ENCODE results near the gene KHDRBS2. TPM values are rescaled to one million over a fixed set of nuclear protein-coding genes. Genes with fewer than 3 reads are reported as not detected.

Gene KHDRBS2
- total RNA-seq, 1 experiment from 2014 or later, result 2.7 TPM

GRCh38 chr6:61887423-61887822 lies 398.6 kb downstream of the KHDRBS2 start:
- no peak overlapping the region for H3K4ac ChIP-seq (ENCODE audit: low read depth, low read length)
- H3K4me1 Mint-ChIP-seq, result peaks cover 22 to 26% of the 10 kb centered on the region in 2 experiments
- H2AFZ ChIP-seq (ENCODE audit: low read length), result no peak overlapping the region
- no peak for DNase-seq
- H4K8ac ChIP-seq (replicated peaks; ENCODE audit: insufficient read length, low read depth, low read length), result no peak overlapping the region
- no peaks in the 10 kb centered on the region for H4K20me1 ChIP-seq (ENCODE audit: control insufficient read depth, insufficient read depth, insufficient read length)
- H3K23ac ChIP-seq (ENCODE audit: insufficient read length, low read depth, low read length), result no peak overlapping the region
- H4K5ac ChIP-seq (ENCODE audit: insufficient read length, low read depth, low read length), result no peak overlapping the region
- no peaks in the 10 kb centered on the region for H3K27me3 ChIP-seq (ENCODE audit: insufficient read depth, low read length)
- H4K91ac ChIP-seq (ENCODE audit: insufficient read length, low read depth, low read length), result no peak overlapping the region
- no peaks in the 10 kb centered on the region; a peak in 1 of 5 replicates for H3K9me3 Mint-ChIP-seq
- H3K14ac ChIP-seq (ENCODE audit: insufficient read depth, low read length), result no peak overlapping the region
- no peak overlapping the region for H3K27ac Mint-ChIP-seq
- H3K79me1 ChIP-seq (ENCODE audit: insufficient read depth, low read depth, low read length, poor library complexity, severe bottlenecking), result no peaks in the 10 kb centered on the region
- no peak overlapping the region for H2AK5ac ChIP-seq (ENCODE audit: insufficient read length, low read length)
- H2BK5ac ChIP-seq (ENCODE audit: insufficient read length, low read length), result no peak overlapping the region
- H3K4me1 ChIP-seq (ENCODE audit: insufficient read depth, low read length), result no peaks in the 10 kb centered on the region; the same call in 1 of the 2 replicates
- no peaks in the 10 kb centered on the region for H3K9me3 ChIP-seq (ENCODE audit: control insufficient read depth, low read depth, low read length)
- TF ChIP-seq CTCF (conservative IDR thresholded peaks at IDR 0.05), result no peak
- no peaks in the 10 kb centered on the region for H3K79me2 ChIP-seq (ENCODE audit: insufficient read depth, low read length)
- H3K9ac ChIP-seq (ENCODE audit: extremely low read depth, insufficient read length, low read length), result no peak overlapping the region
- no peak overlapping the region for H3K56ac ChIP-seq (ENCODE audit: insufficient read length, low read depth, low read length)
- WGBS (ENCODE audit: extremely low coverage, insufficient read length, low lambda C conversion rate), result no CpG with 5 or more reads among the region's 1 CpG
- no peak overlapping the region for H3T11ph ChIP-seq (ENCODE audit: low read length)
- no peak overlapping the region for H3K4me3 Mint-ChIP-seq
- H3K27me3 Mint-ChIP-seq (ENCODE audit: low read depth), result no peaks in the 10 kb centered on the region
- no peak overlapping the region for H2BK120ac ChIP-seq (ENCODE audit: low read depth, low read length, poor library complexity, severe bottlenecking)
- no peak overlapping the region for H3K4me2 ChIP-seq (ENCODE audit: insufficient read depth, insufficient read length, low read length)
- no peaks in the 10 kb centered on the region; a peak in 1 of 7 replicates for H3K36me3 Mint-ChIP-seq (ENCODE audit: insufficient read depth in 1 of 3, low read depth in 3 of 3)
- no peak overlapping the region for H3K27ac ChIP-seq (ENCODE audit: insufficient read length, low read depth, low read length)
- no peak overlapping the region for H3K18ac ChIP-seq (ENCODE audit: insufficient read length, low read depth, low read length)
- H2BK15ac ChIP-seq (ENCODE audit: low read depth, low read length), result no peak overlapping the region
- no peak overlapping the region for H2BK20ac ChIP-seq (ENCODE audit: low read depth, low read length, poor library complexity, severe bottlenecking)
- H2BK12ac ChIP-seq (ENCODE audit: insufficient read length, low read depth, low read length), result no peak overlapping the region
- H3K23me2 ChIP-seq (ENCODE audit: insufficient read length, low read depth, low read length, poor library complexity, severe bottlenecking), result no peaks in the 10 kb centered on the region

All from H9 (cell line).